ENCODE results near the gene ZNF846. TPM values are rescaled to one million over a fixed set of nuclear protein-coding genes. Genes with fewer than 3 reads are reported as not detected.
A peak's percentile ranks its signal among the peaks of the same experiment; 100 is the strongest.

ZNF846 gene
- total RNA-seq, 1 experiment from 2014 or later: 3.9 TPM

- ChIA-PET POLR2A (ENCODE audit: low non-redundant PET) (no interaction called here), CTCF (no interaction called here)
- Histone ChIP-seq H3K27ac (ENCODE audit: low read depth, low read length, poor library complexity, severe bottlenecking) (no peak overlapping the region), H3K4me3 (ENCODE audit: low read depth, low read length, poor library complexity, severe bottlenecking) (no peak overlapping the region), H3K27me3 (replicated peaks; ENCODE audit: insufficient read depth, low read depth, low read length, poor library complexity) (no peaks in the 10 kb centered on the region), H3K4me1 (ENCODE audit: insufficient read depth, low read length, poor library complexity, severe bottlenecking) (peaks cover 17% of the 10 kb centered on the region), H3K9me3 (ENCODE audit: low read depth, low read length, poor library complexity, severe bottlenecking) (peaks cover 14% of the 10 kb centered on the region), H3K36me3 (ENCODE audit: insufficient read depth, low read length, poor library complexity, severe bottlenecking) (no peaks in the 10 kb centered on the region)
- no TSS peak for BruUV-seq (replicated peaks)
- TF ChIP-seq CTCF (conservative IDR thresholded peaks at IDR 0.05; ENCODE audit: low read depth, low read length) (no peak), EZH2 (IDR thresholded peaks at IDR 0.05; ENCODE audit: borderline replicate concordance, low read depth, low read length, poor library complexity, severe bottlenecking) (no peak)
- intact Hi-C loops (cut with micrococcal nuclease; ENCODE audit: unreplicated experiment): no loop called here
- no peak for DNase-seq (ENCODE audit: low spot score)
Observed at GRCh38 chr19:9720541-9720940, 48.0 kb downstream of the ZNF846 start.

DNA sequence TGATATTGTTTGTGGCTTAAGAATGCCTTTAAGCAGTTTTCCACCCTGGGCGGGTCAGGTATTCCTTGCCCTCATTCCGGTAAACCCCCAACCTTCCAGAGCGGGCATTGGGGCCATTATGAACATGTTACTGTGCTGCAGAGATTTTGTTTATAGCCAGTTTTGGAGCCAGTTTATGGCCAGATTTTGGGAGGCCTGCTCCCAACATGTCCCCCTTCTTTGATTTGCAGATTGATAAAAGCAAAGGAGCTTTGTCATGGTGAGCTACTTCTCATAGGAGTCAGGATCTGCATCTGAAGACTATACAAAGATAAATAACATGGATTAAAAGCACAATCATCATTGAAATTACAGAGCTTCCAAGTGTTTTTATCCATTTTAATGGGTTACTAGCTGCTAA is 56.7 kb downstream of the ZNF846 start:
- Histone ChIP-seq H3K4me1 (ENCODE audit: insufficient read depth, low read length, poor library complexity, severe bottlenecking) (peaks cover 4% of the 10 kb centered on the region), H3K4me3 (ENCODE audit: low read depth, low read length, poor library complexity, severe bottlenecking) (no peak overlapping the region), H3K27ac (ENCODE audit: low read depth, low read length, poor library complexity, severe bottlenecking) (no peak overlapping the region), H3K27me3 (replicated peaks; ENCODE audit: insufficient read depth, low read depth, low read length, poor library complexity) (no peaks in the 10 kb centered on the region), H3K36me3 (ENCODE audit: insufficient read depth, low read length, poor library complexity, severe bottlenecking) (no peaks in the 10 kb centered on the region), H3K9me3 (ENCODE audit: low read depth, low read length, poor library complexity, severe bottlenecking) (peaks cover 17% of the 10 kb centered on the region)
- DNase-seq (ENCODE audit: low spot score): no peak
- ChIA-PET POLR2A (ENCODE audit: low non-redundant PET) (no interaction called here), CTCF (no interaction called here)
- no peak for TF ChIP-seq EZH2 (IDR thresholded peaks at IDR 0.05; ENCODE audit: borderline replicate concordance, low read depth, low read length, poor library complexity, severe bottlenecking)
- no peak for TF ChIP-seq CTCF (conservative IDR thresholded peaks at IDR 0.05; ENCODE audit: low read depth, low read length)
- no TSS peak for BruUV-seq (replicated peaks)
- intact Hi-C loops (cut with micrococcal nuclease; ENCODE audit: unreplicated experiment): no loop called here

DNA sequence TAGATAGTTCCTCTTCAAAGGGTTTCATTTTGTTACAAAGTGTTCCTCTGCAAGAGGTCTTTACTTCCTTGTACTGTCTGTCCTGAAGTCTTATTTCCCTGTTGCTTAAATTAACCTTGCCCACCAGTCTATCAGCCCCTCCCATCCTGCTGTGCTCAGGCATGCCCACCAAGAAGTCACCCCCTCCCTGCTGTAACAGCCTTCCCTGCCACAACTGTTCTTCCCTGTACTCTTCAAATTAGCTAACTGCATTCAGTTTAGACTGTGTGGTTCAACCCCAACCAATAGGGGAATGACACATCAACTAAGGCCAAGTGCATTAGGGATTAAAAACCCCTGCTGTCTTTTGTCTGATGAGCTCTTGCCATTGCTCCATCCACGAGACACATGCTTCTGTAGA is 59.2 kb downstream of the ZNF846 start:
- intact Hi-C loops (cut with micrococcal nuclease; ENCODE audit: unreplicated experiment): no loop called here
- ChIA-PET CTCF (no interaction called here), POLR2A (ENCODE audit: low non-redundant PET) (interaction anchor here (0.6 kb wide), 1 partner anchor 15 kb away, joined by 4 read pairs; no protein-coding TSS in a partner anchor)
- H3K4me3 ChIP-seq (ENCODE audit: low read depth, low read length, poor library complexity, severe bottlenecking): no peak overlapping the region
- DNase-seq (ENCODE audit: low spot score): peak; percentile 55
- peaks cover 4% of the 10 kb centered on the region for H3K4me1 ChIP-seq (ENCODE audit: insufficient read depth, low read length, poor library complexity, severe bottlenecking)
- no peaks in the 10 kb centered on the region for H3K36me3 ChIP-seq (ENCODE audit: insufficient read depth, low read length, poor library complexity, severe bottlenecking)
- peaks cover 17% of the 10 kb centered on the region for H3K9me3 ChIP-seq (ENCODE audit: low read depth, low read length, poor library complexity, severe bottlenecking)
- no TSS peak for BruUV-seq (replicated peaks)
- H3K27ac ChIP-seq (ENCODE audit: low read depth, low read length, poor library complexity, severe bottlenecking): no peak overlapping the region
- TF ChIP-seq EZH2 (IDR thresholded peaks at IDR 0.05; ENCODE audit: borderline replicate concordance, low read depth, low read length, poor library complexity, severe bottlenecking) (no peak), CTCF (conservative IDR thresholded peaks at IDR 0.05; ENCODE audit: low read depth, low read length) (no peak)
- no peaks in the 10 kb centered on the region for H3K27me3 ChIP-seq (replicated peaks; ENCODE audit: insufficient read depth, low read depth, low read length, poor library complexity)

Measured in A673 (cell line).